Esophagus mucosa (tissue), 1 donor: ENCODE data around the gene IL12RB2. TPM values are rescaled to one million over a fixed set of nuclear protein-coding genes. Genes with fewer than 3 reads are reported as not detected.

ENCODE experiments used
- ATAC-seq: fragments of 200-7000 bp; cut with Tn5 transposase; one replicate; pipeline ENCODE4 v1.9.1; 2020
- total RNA-seq: library from RNA; stranded (reverse); gene quantifications from one replicate; pipeline ENCODE4 v1.2.4, GENCODE V29; 2023
- donor health status: DM: yes; HTN: yes; CAD: no.

Gene IL12RB2
- total RNA-seq, 1 donor from 2014 or later: 1.3 TPM

- ATAC-seq: peak; percentile 22
Observed at GRCh38 chr1:67313934-67314671, 6.4 kb downstream of the IL12RB2 start.

DNA sequence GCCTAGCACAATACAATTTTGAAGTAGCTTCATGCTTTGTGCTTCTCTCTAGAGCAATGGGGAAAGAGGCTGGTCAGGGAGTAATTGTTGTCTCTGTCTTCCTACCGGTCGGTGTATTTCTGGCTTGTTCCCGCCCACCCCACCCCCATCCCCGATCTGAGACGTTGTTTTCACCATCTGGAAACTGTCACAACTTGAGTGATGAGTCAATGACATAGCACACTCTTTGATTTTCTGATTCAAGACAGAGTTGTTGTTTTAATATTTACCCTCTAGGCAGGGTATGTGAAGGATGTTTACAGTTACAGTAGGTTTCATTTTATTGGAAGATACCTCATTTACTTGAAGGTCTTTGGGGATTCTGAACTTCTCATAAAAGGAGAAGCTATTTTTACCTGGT is 7.0 kb downstream of the IL12RB2 start:
- no peak for ATAC-seq

DNA sequence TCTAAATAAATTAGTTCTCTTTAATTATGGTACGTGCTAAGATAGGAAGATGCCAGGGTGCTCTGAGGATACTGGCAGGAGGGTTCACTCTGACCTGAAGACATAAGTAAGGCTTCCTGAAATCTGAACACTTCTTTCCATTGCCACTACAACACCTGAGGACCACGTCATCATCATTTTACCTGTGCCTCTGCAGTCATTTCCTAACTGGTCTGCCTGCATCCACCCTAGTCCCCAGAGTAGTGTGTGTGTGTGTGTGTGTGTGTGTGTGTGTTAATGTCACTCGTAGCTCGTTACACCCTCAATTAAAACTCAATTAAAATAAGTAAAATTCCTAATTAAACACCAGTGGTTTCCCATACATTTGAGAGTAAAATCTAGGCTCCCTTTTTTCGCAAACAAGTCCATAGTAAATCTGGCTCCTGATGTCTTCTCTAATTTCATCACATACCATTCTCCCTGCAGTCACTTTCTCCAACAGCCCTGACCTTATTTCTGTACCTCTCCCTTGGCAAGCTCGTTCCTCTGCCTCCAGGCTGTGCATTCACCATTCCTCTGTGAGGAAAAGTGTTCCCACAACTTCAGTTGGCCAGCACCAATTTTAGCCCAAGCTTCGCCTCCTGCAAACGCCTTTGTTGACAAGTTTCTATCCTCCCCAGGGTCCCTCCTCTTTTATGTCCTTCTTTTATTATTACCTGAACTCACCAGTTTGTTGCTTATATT is 8.7 kb downstream of the IL12RB2 start:
- ATAC-seq: no peak

DNA sequence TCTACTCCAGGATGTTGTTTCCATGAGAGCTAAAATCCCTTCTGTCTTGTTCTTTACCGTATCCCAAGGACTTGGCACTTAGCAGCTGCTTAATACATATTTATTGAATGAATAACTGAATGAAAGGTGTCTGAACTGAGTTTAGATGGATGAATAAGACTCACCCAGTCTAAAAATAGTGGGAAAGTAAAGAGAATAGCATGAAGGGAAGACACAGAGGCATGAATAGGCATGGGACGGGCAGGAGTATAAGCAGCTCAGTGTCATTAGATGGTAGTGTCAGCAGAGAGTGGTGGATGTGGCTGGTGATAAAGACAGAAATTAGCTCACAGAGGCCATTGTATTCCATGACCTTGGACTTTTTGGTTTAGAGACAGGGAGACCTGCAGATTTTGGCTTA is 9.2 kb downstream of the IL12RB2 start:
- no peak for ATAC-seq

DNA sequence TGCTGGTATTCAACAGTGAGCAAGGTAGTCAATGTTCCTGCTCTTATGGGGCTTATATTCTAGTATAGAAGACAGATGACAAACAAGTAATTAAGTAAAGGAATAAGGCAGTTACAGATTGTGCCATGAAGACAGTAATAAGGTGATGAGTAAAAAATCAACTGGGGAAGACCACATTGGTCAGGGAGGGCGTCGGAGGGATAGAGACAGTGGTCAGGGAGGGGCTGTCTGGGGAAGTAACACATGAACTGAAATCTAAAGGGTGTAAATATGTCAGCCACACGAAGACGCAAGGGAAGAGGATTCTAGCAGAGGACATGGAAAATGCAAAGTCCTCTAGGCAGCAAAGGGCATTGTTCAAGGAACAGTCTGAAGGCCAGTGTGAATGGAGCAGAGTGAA is 10.1 kb downstream of the IL12RB2 start:
- no peak for ATAC-seq

DNA sequence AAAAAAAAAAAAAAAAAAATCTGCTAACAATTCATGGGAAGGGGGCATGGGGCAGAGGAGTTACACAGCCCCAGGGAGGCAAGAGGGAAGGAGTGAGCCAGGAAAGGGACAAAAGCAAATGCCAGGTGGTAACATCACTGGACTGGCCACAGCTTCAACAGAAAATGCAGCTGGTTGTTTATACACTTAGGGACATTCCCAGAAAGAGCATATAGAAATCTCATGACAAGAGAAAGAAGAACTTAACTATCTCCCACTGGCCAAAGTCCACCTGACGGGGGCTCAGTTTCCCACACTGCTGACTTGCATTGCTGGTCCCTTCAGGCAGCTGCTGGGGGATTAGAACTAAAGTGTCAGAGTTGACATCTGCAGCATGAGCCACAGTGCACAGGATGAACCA is 14.8 kb downstream of the IL12RB2 start:
- ATAC-seq: no peak

DNA sequence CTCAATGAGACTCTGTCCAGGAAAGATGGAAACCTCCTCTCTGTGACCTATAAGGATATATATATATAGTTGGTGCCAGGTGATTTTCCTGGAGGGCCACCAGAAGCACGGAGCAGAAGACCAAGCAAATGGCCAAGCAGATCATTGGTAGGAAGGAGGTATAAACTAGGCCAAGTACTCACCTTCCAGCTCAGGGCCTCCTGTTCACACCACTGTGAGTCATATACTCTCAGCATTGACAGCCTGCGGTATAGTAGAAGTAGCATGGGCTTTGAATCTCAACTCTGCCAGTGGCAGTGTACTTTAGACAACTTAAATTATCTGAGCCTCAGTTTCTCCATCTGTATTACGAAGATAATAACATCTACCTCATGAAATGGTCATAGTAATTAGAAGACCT is 15.4 kb downstream of the IL12RB2 start:
- ATAC-seq: no peak

- ATAC-seq: no peak
Observed at GRCh38 chr1:67324068-67324467, 16.4 kb downstream of the IL12RB2 start.

DNA sequence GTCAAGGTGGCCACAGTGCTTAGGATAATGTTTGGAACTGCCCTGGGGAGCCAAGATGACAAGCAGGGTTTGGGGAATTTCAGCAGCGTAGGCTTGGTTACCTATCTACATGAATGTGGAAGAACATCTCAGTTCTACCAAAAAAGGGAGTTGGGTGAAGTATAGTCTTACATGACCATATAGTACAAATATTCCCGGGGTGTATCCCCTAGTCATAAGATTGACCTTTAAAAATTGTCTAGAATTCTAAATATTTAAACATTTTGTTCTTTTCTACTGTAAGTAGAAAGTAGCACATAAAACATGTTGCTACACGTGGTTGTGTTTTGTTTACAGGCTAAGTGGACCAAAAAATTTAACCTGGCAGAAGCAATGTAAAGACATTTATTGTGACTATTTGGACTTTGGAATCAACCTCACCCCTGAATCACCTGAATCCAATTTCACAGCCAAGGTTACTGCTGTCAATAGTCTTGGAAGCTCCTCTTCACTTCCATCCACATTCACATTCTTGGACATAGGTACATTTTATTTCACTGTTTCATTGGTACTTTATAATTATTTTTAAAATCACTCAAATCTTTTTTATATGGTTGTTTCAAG is 20.3 kb downstream of the IL12RB2 start:
- ATAC-seq: no peak

- no peak for ATAC-seq
Observed at GRCh38 chr1:67332653-67333529, 25.2 kb downstream of the IL12RB2 start.

DNA sequence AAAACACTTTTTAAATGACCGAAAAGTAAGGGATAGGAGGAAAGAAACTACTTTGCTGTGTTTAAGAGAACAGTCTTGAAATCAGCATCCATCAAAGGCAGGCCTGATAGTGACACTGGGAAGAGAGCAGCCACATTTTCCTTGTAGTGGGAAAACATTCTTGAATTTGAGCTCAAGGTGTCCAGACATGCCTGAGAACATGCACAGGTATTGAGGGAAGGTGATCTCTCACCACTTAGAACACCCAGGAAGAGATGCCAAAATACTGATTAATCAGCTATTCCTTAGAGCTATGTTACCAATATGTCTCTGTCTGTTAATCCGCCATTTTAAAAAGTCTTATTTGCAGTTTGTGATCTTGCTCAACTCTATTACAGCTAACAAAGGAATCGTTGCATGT is 25.9 kb downstream of the IL12RB2 start:
- ATAC-seq: peak; percentile 67

GRCh38 chr1:67335411-67335810 is 27.7 kb downstream of the IL12RB2 start:
- no peak for ATAC-seq

DNA sequence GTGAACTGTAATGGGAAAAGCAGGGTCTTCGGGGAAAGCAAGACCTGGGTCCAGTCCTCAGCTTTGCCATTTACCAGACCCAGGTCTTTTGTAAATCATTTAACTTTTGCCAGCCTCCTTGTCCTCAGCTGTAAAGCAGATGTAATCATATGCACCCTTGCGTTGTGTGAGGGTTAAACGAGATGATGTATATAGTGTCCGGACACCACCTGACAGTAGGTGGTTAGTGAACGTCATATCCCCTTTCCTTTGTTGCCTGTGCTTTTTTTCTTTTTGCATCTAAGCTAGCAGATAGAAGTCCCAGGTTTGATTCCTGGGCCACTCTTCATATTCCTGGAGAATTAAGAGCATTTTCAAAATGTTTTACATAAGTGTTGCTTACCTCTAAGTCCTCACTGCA is 28.5 kb downstream of the IL12RB2 start:
- ATAC-seq: no peak

DNA sequence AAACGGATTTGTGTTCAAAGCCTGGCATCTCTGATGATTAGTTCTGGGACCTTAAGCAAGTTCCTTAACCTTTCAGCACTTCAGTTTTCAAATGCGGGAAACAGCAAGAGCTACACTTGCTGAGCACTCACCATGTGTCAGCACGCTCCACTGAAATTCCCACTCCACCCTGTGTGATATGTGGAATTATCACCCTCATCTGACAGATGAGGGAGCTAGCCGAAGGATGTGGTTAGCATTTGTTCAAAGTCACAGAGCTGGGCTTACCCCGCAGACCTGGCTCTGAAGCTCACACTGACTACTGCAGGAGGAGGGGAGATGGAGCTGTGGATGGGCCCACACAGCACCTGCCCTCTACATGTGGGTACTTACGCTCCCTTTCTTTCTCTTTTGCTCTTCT is 29.1 kb downstream of the IL12RB2 start:
- no peak for ATAC-seq

DNA sequence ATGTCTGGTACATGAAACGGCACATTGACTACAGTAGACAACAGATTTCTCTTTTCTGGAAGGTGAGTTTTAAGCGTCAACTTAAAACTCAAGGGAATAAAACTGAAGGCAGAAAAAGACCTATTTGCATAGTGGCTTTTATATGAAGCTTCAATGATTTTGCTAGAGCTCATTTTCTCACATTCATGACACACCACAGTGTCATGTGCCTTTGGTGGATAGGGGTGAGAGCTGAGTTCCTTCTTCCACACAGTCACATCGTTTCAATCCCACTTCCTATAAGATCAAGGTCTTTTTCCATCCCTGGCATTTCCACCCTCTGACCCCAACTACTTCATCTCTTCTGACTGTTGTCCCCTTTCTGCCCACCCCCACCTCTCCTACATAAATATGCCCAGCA is 31.0 kb downstream of the IL12RB2 start:
- no peak for ATAC-seq

- peak; percentile 78 for ATAC-seq
Observed at GRCh38 chr1:67339623-67340343, 32.1 kb downstream of the IL12RB2 start.

GRCh38 chr1:67342076-67342890 is 34.6 kb downstream of the IL12RB2 start:
- ATAC-seq: no peak

GRCh38 chr1:67345556-67345955 is 37.9 kb downstream of the IL12RB2 start:
- ATAC-seq: no peak

DNA sequence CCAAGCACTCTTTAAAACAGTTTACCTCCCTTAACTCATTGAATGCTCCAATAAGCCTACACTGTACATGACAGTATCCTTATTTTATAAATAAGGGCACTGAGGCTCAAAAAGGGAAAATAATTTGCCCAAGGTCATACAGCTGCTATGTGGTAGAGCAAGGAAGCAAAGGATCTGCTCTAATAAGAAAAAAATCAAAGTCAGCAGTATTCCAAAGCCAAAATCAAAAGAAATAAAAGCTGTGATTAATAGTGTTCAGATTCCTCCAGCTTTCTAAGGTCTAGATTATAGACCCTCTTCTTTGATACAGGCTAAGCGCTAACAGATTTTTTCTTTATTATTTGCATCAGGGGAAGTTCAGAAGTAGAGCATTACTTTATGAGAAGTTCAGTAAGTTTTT is 39.3 kb downstream of the IL12RB2 start:
- ATAC-seq: no peak

GRCh38 chr1:67347688-67348472 is 40.2 kb downstream of the IL12RB2 start:
- ATAC-seq: peak; percentile 93
